Measurements from ENCODE around the gene TLE6.
"Not testable (repeated sequence)": the region's sequence is repeated elsewhere in the genome, so short reads cannot be mapped to it uniquely, and the experiment has no call there.

Gene TLE6

GRCh38 chr19:2974342-2975041 lies 2.9 kb upstream of the TLE6 start:
- DNase-seq (ENCODE audit: low read depth), result no peak

- no peak for DNase-seq (ENCODE audit: low read depth)
Observed at GRCh38 chr19:2976609-2977000, 759 bp upstream of the TLE6 start.

DNA sequence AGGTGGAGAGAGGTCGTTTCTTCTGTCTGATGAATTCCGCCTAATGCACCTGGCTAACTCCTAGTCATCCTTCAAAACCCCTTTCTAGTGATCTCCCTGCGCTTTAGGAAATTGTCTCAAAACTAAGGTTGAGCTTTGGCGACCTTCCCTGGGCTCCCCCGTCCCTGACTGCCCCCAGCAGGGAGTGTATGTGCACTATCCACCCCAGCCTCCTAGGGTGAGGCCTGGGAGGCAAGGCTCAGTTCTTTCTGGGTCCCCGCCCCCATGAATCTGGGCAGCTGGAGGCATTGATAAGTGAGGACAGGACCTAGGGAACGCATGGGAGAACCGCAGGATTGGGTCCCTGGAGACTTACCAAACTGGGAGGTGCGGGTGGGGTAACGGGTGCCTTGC lies 378 bp downstream of the TLE6 start:
- no peak for DNase-seq (ENCODE audit: low read depth)

- DNase-seq (ENCODE audit: low read depth), result no peak
Observed at GRCh38 chr19:2978166-2978767, 903 bp downstream of the TLE6 start.

- DNase-seq (ENCODE audit: low read depth), result no peak
Observed at GRCh38 chr19:2978772-2979171, 1.4 kb downstream of the TLE6 start.

- no peak for DNase-seq (ENCODE audit: low read depth)
Observed at GRCh38 chr19:2981898-2982297, 4.5 kb downstream of the TLE6 start.

DNA sequence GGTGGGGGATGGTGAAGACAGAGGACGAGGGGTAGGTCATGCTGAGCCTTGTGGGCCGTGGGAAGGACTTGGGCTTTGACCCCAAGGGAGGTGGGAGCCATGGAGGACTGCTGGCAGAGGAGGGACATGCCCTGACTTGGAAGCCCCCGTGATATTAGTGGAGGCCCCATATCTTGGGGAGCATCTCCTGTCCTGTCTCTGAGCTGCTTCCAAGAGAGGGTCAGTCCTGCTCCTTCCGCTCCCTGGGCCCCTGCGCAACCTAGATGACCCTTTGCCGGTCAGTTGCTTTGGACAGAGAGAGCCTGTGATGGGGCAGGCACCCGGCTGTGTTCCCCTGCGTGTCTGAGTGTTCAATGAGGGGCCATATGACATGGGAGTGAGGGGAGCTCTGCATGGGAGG lies 5.2 kb downstream of the TLE6 start:
- DNase-seq (ENCODE audit: low read depth), result no peak

- DNase-seq (ENCODE audit: low read depth), result peak; percentile 95
Observed at GRCh38 chr19:2982983-2983350, 5.6 kb downstream of the TLE6 start.

GRCh38 chr19:2983351-2984214 lies 6.2 kb downstream of the TLE6 start:
- DNase-seq (ENCODE audit: low read depth), result peak; percentile 59

DNA sequence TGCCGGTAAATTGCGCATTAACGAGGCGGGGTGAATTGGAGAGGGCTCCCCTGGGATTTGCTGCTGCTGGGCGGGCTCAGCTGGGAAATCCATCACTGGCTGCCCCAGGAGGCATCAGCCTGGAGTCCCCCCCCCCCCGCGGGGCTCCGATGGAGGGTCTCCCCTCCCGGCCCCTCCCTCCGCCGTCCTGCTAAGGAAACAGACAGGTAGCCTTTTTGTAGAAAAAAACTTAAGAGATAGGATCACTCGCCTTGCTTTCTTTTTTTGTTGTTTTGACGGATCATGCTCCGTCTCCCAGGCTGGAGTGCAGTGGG lies 6.8 kb downstream of the TLE6 start:
- DNase-seq (ENCODE audit: low read depth), result no peak

GRCh38 chr19:2986951-2987524 lies 9.7 kb downstream of the TLE6 start:
- DNase-seq (ENCODE audit: low read depth), result no peak

GRCh38 chr19:2987797-2988196 lies 10.4 kb downstream of the TLE6 start:
- no peak for DNase-seq (ENCODE audit: low read depth)

GRCh38 chr19:2988568-2988967 lies 11.2 kb downstream of the TLE6 start:
- no peak for DNase-seq (ENCODE audit: low read depth)

GRCh38 chr19:2989236-2989946 lies 12.0 kb downstream of the TLE6 start:
- DNase-seq (ENCODE audit: low read depth), result no peak

DNA sequence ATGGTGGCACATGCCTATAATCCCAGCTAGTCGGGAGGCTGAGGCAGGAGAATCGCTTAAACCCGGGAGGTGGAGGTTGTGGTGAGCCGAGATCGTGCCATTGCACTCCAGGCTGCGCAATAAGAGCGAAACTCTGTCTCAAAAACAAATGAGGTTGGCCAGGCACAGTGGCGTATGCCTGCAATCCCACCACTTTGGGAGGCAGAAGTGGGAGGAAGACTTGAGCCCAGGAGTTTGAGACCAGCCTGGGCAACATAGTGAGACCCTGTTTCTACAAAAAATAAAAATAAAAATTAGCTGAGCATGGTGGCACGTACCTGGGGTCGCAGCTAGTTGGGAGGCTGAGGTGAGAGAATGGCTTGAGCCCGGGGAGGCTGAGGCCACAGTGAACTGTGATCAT lies 15.0 kb downstream of the TLE6 start:
- not testable (repeated sequence) for DNase-seq (ENCODE audit: low read depth)

- no peak for DNase-seq (ENCODE audit: low read depth)
Observed at GRCh38 chr19:2992958-2993357, 15.6 kb downstream of the TLE6 start.

DNA sequence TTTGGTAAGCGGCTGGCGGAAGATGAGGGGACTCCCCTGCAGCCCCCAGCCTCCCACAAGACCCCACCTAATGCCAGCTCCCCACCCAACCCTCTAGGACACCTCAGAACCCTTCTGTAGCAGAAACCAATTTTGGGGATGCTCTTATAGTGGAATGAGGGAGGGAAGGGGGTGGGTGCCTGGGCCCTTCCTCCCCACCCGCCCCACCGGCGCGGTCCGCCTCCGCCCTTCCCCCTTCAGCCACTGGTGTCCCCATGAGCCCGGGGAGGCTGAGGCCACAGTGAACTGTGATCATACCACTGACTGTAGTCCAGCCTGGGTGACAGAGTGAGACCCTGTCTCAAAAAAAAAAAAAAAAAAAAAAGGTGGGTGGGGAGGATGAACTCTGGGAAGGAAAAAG lies 16.2 kb downstream of the TLE6 start:
- no peak for DNase-seq (ENCODE audit: low read depth)

DNA sequence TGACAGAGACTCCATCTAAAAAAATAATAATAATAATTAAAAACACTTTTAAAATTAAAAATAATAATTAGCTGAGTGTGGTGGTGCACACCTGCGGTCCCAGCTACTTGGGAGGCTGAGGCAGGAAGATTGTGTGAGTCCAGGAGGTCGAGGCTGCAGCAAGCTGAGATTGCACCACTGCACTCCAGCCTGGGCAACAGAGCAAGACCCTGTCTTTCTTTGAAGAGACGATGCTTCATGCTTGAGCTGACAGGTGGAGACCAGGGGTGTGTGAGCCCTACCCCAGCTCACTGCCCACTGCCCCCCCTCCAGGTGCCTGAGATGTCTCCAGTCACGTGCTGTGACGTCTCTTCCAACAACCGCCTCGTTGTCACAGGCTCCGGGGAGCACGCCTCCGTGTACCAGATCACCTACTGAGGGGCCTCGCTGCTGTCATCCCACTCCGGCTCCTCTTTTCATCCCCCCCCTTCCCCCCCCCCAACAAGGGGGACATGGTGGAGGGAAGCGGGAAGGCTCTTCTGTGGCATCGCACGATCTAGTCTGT lies 17.3 kb downstream of the TLE6 start:
- no peak for DNase-seq (ENCODE audit: low read depth)

DNA sequence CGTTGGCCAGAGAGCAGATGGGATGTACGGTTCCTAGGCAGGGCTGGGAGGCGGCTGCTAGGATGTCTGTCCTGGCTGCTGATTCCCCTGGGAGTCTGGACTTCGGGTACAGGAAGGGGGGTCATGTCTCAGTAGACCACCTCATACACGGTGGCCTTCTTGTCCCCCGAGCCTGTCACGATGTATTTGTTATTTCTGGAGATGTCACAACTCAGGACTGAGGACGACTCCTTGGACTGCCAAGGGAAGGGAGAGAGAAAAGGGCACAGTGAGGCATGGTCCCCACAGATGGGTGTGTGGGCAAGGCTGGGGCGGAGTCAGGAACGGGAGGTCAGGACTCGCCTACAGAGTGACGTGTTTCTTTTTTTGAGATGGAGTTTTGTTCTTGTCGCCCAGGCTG lies 20.4 kb downstream of the TLE6 start:
- DNase-seq (ENCODE audit: low read depth), result no peak

DNA sequence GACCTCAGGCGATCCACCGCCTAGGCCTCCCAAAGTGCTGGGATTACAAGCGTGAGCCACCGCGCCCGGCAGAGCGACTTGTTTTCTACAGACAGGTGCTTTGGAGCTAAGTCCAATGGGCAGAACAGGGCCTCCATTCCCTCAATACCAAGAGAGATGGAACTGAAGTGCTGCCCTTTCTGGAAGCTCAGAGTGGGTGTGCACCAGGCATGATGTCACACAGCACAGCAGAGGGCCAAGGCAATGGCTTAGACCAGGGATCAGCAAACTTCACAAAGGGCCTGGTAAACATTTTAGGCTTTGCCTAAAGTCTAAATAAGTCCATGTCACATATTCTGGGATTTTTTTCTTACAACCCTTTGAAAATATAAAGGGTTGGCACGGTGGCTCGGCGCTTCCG lies 21.3 kb downstream of the TLE6 start:
- no peak for DNase-seq (ENCODE audit: low read depth)

DNA sequence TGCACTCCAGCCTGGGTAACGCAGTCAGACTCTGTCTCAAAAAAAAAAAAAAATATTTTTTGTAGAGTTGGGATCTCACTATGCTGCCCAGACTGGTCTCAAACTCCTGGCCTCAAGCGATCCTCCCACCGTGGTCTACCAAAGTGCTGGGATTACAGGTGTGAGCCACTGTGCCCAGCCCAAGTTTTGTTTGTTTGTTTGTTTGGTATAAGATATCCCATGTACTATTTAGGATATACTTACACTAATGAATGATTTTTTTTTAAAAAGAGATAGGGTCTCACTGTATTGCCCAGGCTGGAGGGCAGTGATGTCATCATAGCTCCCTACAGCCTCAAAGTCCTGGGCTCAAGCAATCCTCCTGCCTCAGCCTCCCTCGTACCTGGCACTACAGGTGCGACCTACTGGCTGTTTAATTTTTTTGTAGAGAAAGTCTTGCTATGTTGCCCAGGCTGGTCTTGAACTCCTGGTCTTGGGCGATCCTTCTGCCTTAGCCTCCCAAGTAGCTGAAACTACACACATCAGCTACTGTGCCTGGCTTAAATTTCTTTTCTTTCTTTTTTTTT lies 24.0 kb downstream of the TLE6 start:
- no peak for DNase-seq (ENCODE audit: low read depth)

GRCh38 chr19:3003046-3003445 lies 25.7 kb downstream of the TLE6 start:
- DNase-seq (ENCODE audit: low read depth), result no peak
